Natural killer cell (primary cell): Measurements from ENCODE around the gene EED. TPM values are rescaled to one million over a fixed set of nuclear protein-coding genes. Genes with fewer than 3 reads are reported as not detected.

Experiments
- ATAC-seq, 3 donors: fragments of 150-1000 bp in 2 of 3; fragments of 200-7000 bp in 1 of 3; cut with Tn5 transposase; 1 replicate in 1 of 3; 2 replicates in 2 of 3; pipeline ENCODE4 v1.10.0; 2021; ENCODE audit warnings: mild to moderate bottlenecking in 2 of 3, moderate library complexity in 2 of 3
- DNase-seq, 2 donors: peaks; one replicate each; pipeline versions ENCODE4 v3.0.0 to v3.0.0-alpha.2; 2013 to 2021; ENCODE audit warnings: mixed read lengths in 1 of 2
- H3K27ac ChIP-seq: one replicate; pipeline ENCODE4 v1.5.1; 2013; ENCODE audit warnings: mild to moderate bottlenecking, low read length
- H3K27me3 ChIP-seq: one replicate; pipeline ENCODE4 v1.6.1; 2013; ENCODE audit warnings: low read length; ENCODE audit not compliant: control insufficient read depth, insufficient read depth
- H3K36me3 ChIP-seq: one replicate; pipeline ENCODE4 v1.6.1; 2013; ENCODE audit warnings: low read length; ENCODE audit not compliant: control insufficient read depth, insufficient read depth
- H3K4me1 ChIP-seq: one replicate; pipeline ENCODE4 v1.6.1; 2013; ENCODE audit warnings: low read length; ENCODE audit not compliant: control insufficient read depth, insufficient read depth
- H3K4me3 ChIP-seq: one replicate; pipeline ENCODE4 v1.5.1; 2013; ENCODE audit warnings: low read length
- H3K9me3 ChIP-seq: one replicate; pipeline ENCODE4 v1.6.1; 2013; ENCODE audit warnings: low read length; ENCODE audit not compliant: control insufficient read depth, insufficient read depth
- H3K27ac Mint-ChIP-seq, 2 donors: one replicate each; pipeline ENCODE4 v1.8.0; 2022; ENCODE audit warnings: mild to moderate bottlenecking in 2 of 2, mixed read lengths in 2 of 2, moderate library complexity in 1 of 2
- H3K27me3 Mint-ChIP-seq, 2 donors: one replicate each; pipeline ENCODE4 v1.8.0; 2022; ENCODE audit warnings: low read depth in 2 of 2, mixed read lengths in 2 of 2
- H3K36me3 Mint-ChIP-seq: one replicate; pipeline ENCODE4 v1.8.0; 2022; ENCODE audit warnings: mixed read lengths
- H3K4me1 Mint-ChIP-seq, 2 donors: one replicate each; pipeline ENCODE4 v1.8.0; 2022; ENCODE audit warnings: mixed read lengths in 2 of 2
- H3K4me3 Mint-ChIP-seq: one replicate; pipeline ENCODE4 v1.8.0; 2022; ENCODE audit warnings: mild to moderate bottlenecking, moderate library complexity, mixed read lengths
- H3K9me3 Mint-ChIP-seq, 2 donors: one replicate each; pipeline ENCODE4 v1.8.0; 2022; ENCODE audit warnings: mixed read lengths in 2 of 2
- CTCF ChIP-seq: fragments of 200-600 bp; IDR thresholded peaks from one replicate; pipeline ENCODE4 v1.8.0; 2022; ENCODE audit warnings: antibody characterized with exemption
- WGBS: methylation state at CpG from one replicate; pipeline ENCODE4 v1.1.7; 2013; ENCODE audit warnings: missing lambda C conversion rate; ENCODE audit not compliant: insufficient coverage; 5-methylcytosine and 5-hydroxymethylcytosine counted together
- intact Hi-C: fragments of 100-400 bp; cut with micrococcal nuclease; formaldehyde crosslinking; loops from one replicate; pipeline ENCODE4 v1.14.2; 2022
- total RNA-seq, 4 donors: library from RNA; stranded (reverse); fragments of 120-200 nt in 1 of 4; gene quantifications; one replicate each; pipeline versions ENCODE4 v1.2.3 to v1.2.4, GENCODE V29; 2013 to 2022

EED gene
- total RNA-seq, 3 donors from 2014 or later (not counting 1 experiment from before 2014, with no cell fraction given): 26.0 to 36.9 (median 34.0) TPM

- Histone ChIP-seq H3K4me3 (no peak overlapping the region), H3K27ac (no peak overlapping the region), H3K27me3 (no peaks in the 10 kb centered on the region), H3K36me3 (peaks cover 42% of the 10 kb centered on the region), H3K9me3 (no peaks in the 10 kb centered on the region), H3K4me1 (no peaks in the 10 kb centered on the region)
- ATAC-seq (no peak), DNase-seq (no peak)
- Mint-ChIP-seq H3K27me3 (no peaks in the 10 kb centered on the region), H3K4me3 (no peak overlapping the region), H3K4me1 (peaks cover 6% of the 10 kb centered on the region in 2 donors), H3K27ac (no peak overlapping the region), H3K36me3 (no peaks in the 10 kb centered on the region), H3K9me3 (no peaks in the 10 kb centered on the region)
- no peak for TF ChIP-seq CTCF
- intact Hi-C loops: no loop called here
- WGBS: 86% methylated on average over 1 of the region's 1 CpG
Observed at GRCh38 chr11:86255896-86256295, 11.3 kb downstream of the EED start.

GRCh38 chr11:86256608-86257007 lies 12.1 kb downstream of the EED start:
- Mint-ChIP-seq H3K4me1 (peaks cover 6% of the 10 kb centered on the region in 2 donors), H3K9me3 (no peaks in the 10 kb centered on the region), H3K27me3 (no peaks in the 10 kb centered on the region), H3K36me3 (no peaks in the 10 kb centered on the region), H3K27ac (no peak overlapping the region), H3K4me3 (no peak overlapping the region)
- H3K36me3 ChIP-seq: peaks cover 38% of the 10 kb centered on the region
- no peak overlapping the region for H3K27ac ChIP-seq
- TF ChIP-seq CTCF: no peak
- intact Hi-C loops: no loop called here
- H3K9me3 ChIP-seq: no peaks in the 10 kb centered on the region
- H3K4me1 ChIP-seq: no peaks in the 10 kb centered on the region
- no peaks in the 10 kb centered on the region for H3K27me3 ChIP-seq
- DNase-seq: no peak
- WGBS: 90% methylated on average over 6 of the region's 6 CpGs
- no peak for ATAC-seq
- H3K4me3 ChIP-seq: no peak overlapping the region

GRCh38 chr11:86257446-86257845 lies 12.9 kb downstream of the EED start:
- intact Hi-C loops: no loop called here
- no peaks in the 10 kb centered on the region for H3K36me3 Mint-ChIP-seq

More at GRCh38 chr11:86257446-86257845, 12.9 kb downstream of the EED start:
- H3K4me1 ChIP-seq: no peaks in the 10 kb centered on the region
- H3K4me3 ChIP-seq: no peak overlapping the region
- no peak for ATAC-seq
- Mint-ChIP-seq H3K4me1 (peaks cover 4% of the 10 kb centered on the region in 2 donors), H3K27me3 (no peaks in the 10 kb centered on the region), H3K9me3 (no peaks in the 10 kb centered on the region), H3K4me3 (no peak overlapping the region), H3K27ac (no peak overlapping the region)
- no peak overlapping the region for H3K27ac ChIP-seq
- no peak for TF ChIP-seq CTCF
- DNase-seq: no peak
- no peaks in the 10 kb centered on the region for H3K9me3 ChIP-seq
- H3K36me3 ChIP-seq: peaks cover 33% of the 10 kb centered on the region
- no peaks in the 10 kb centered on the region for H3K27me3 ChIP-seq
